HG03469 (cell line): ENCODE data around the gene MDH2.
"Not testable (repeated sequence)": the region's sequence is repeated elsewhere in the genome, so short reads cannot be mapped to it uniquely, and the experiment has no call there.

Experiments
- ATAC-seq: cut with Tn5 transposase; IDR thresholded peaks from one replicate; pipeline ENCODE4 v1.9.1; 2021; ENCODE audit warnings: mild to moderate bottlenecking, moderate library complexity, moderate number of reproducible peaks; ENCODE audit not compliant: unreplicated experiment

Gene MDH2, protein sequence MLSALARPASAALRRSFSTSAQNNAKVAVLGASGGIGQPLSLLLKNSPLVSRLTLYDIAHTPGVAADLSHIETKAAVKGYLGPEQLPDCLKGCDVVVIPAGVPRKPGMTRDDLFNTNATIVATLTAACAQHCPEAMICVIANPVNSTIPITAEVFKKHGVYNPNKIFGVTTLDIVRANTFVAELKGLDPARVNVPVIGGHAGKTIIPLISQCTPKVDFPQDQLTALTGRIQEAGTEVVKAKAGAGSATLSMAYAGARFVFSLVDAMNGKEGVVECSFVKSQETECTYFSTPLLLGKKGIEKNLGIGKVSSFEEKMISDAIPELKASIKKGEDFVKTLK

DNA sequence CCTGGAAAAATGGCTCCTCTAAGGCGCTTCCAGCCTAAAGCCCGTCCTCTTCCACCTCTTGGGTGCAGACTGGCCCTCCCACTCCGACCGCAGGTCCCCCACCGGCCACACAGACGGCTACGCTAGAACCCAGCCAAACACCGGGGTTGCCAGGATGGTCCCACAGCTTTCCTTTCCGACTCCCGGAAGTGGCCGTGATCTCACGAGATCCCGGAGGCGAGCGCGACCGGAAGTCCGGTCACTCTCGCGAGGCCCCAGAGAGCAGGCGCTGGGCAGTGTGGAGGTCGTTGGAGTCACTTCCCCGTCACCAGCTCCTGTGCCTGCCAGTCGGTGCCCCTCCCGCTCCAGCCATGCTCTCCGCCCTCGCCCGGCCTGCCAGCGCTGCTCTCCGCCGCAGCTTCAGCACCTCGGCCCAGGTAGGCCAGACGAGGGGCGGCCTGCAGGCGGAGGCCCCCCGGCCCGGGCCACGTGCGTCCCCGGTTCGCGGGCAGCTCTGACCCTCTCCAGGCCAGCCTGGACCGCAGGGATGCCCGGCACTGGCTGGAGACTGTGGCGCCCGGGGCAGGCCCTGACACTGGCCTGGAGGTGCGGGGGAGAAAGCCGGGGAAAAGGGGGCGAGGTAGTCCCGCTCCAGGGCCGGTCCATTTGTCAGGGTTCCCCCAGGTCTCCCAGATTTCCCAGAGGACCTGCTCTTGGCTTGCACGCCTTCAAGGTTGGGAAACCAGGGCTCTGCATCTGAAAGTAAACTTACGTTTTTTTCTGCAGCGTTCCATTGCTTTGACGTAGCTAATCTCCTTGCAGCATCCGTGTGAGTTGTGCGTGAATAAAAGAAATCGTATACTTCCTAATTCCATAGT is at the start of gene MDH2, which contains the start of gene STYXL1:
Gene MDH2 (plus strand): TSS at position 296 of the 857 bp plus-strand sequence. CDS start 55 bp downstream, at position 351.
Gene STYXL1 (minus strand): TSS at position 190 of the 857 bp plus-strand sequence. CDS start 17,477 bp downstream, outside the sequence.
- peak; percentile 84 for ATAC-seq

DNA sequence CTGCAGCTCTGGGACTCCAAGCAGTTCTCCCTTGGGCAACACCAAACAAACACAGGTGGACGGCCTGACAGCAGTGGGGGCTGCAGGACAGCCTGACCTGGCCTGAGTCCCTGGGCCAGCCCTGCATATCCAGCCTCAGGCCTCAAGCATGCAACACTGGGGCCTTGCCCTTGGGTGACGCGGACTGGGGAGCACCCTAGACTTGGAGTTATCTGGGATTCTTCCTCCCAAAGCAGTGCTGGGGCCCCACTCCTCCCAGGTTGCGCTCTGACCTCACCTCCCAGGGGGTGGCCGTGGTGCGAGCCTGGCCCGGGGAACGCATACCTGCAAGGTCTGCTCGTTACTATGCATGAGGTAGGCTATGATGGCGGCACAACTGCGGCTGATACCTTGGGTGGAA is 47.3 kb upstream of the MDH2 start:
- ATAC-seq = no peak

DNA sequence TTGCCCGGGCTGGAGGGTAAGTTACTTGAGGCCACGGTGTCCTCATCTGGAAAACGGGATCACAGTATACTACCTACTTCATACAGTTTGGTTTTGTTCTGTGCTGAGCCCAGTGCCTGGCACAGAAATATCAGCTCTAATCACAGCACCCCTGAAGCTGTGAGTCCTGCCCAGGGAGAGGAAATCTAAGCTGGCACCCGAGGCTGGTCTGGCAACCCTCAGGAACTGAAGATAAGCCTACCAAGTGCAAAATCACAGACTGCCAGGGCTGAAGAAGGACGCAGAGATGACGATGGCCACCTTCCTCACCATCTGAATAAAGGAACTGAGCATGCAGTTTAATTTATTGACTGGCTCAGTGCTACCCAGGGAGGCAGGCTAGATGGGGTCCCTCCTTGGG is 45.8 kb upstream of the MDH2 start:
- no peak for ATAC-seq

DNA sequence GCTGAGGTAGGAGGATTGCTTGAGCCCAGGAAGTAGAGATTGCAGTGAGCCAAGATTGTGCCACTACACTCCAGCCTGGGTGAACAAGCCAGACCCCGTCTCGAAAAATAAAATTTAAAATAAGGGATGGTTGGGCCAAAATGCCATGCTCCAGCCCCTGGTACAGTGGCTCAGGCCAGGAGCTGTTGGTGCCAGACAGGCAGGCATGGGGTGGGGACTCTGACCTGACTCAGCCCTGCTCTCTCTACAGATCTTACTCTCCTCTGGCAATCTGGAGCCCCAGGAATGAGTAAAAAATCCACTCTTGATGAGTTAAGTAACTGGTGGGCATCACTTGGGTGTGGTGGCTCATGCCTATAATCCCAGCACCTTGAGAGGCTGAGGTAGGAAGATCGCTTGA is 45.1 kb upstream of the MDH2 start:
- ATAC-seq = no peak

- ATAC-seq = no peak
Measured at GRCh38 chr7:76003351-76003750, 44.6 kb upstream of the MDH2 start.

GRCh38 chr7:76005004-76005403 is 42.9 kb upstream of the MDH2 start:
- not testable (repeated sequence) for ATAC-seq

DNA sequence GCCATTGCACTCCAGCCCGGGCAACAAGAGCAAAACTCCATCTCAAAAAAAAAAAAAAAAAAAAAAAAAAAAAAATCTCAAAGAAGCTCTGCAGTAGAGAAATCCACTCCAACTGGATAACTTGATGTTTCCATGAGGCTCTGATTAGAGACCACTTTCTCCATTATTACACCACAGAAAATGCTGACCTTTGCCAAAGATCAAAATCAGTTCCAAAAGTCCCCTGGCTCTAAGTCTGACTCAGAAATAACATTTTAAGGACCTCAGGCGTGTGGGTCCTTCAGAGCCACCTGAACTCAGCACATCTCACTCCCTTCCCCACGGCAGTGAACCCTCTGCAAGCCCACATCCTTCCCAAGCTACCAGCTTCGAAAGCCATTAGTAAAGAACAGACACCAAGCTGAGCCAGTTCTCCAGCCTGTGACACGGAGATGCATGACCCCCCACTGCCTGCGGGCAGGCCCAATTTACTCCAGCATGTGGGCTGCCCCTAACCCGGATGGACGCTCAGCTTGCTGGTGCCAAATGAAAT is 39.7 kb upstream of the MDH2 start:
- no peak for ATAC-seq

- no peak for ATAC-seq
Measured at GRCh38 chr7:76009672-76010600, 38.0 kb upstream of the MDH2 start.

DNA sequence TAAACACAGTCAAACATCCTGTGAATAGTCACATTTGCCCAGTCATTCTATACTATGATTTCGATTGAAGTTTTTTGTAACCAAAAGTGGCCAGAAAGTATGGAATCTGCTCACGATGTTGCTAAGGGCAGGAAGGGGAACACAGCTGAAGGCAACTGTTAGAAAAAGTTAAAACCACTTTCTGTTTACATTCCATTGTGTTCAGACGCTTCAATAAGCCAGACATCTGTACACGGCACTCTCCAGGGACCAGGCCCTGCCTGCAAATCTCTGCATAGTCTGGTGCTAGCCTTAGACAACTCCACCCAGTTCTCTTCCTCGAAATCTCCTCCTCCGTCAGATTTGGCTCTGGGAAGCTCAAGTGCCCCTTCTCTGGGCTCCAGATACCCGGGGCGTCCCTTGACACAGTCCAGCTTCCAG is 36.5 kb upstream of the MDH2 start:
- no peak for ATAC-seq

GRCh38 chr7:76016191-76016947 is 31.5 kb upstream of the MDH2 start:
- ATAC-seq = no peak

DNA sequence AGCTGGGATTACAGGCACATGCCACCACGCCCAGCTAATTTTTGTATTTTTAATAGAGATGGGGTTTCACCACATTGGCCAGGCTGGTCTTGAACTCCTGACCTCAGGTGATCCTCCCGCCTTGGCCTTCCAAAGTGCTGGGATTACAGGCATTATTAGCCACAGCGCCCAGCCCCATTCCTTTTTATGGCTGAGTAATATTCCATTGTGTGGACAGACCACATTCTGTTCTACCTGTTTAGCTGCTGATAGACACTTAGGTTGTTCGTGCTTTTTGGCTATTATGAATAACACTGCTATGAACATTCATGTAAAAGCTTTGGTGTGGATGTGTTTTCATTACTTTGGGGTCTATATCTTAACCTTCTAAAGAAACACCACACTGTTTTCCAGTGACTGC is 29.4 kb upstream of the MDH2 start:
- ATAC-seq = not testable (repeated sequence)

DNA sequence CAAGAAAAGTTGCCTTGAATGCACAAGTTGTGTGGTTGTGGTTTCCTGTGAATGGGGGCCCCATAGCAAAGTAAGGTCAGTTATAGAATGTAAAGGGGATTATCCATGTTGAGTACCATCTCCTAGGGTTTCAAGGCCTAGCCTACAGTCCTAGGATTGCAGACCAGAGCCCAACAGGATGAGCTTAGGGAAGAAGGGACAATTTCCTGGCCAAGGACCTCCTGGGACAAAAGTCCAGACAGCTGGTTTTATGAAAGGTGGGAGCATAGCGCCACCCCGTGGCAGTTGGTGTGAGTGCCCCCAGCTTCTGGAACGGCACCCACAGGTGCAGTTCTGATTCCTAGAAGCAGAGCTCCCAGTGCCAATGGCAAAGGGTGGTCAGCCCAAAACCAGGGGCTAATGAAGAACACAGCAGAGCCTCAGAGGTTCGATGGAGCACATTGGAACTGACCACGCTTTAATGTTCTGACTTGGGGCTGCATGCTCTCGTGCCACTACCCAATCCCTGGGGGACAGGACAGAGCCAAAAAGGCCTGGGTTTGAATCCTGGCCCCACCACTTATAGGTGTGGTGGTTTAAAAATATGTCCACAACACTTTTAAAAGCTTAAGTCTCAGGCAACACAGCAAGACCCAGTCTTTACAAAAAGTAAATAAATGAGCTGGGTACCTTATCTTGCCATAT is 27.7 kb upstream of the MDH2 start:
- no peak for ATAC-seq

- ATAC-seq = no peak
Measured at GRCh38 chr7:76022026-76022780, 25.7 kb upstream of the MDH2 start.

GRCh38 chr7:76023002-76023401 is 24.9 kb upstream of the MDH2 start:
- no peak for ATAC-seq

- ATAC-seq = not testable (repeated sequence)
Measured at GRCh38 chr7:76029682-76030081, 18.2 kb upstream of the MDH2 start.

DNA sequence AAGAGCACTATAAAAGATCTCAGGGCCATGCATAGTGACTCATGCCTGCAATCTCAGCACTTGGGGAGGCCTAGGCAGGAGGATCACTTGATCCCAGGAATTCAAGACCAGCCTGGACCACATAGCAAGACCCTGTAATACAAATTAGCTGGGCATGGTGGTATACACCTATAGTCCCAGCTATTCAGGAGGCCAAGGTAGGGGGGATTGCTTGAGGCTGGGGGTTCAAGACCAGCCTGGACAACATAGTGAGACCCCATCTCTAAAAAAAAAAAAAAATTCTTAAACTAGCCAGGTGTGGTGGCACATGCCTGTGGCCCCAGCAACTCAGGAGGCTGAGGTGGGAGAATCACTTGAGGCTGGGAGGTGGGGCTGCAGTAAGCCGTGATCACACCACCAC is 15.9 kb upstream of the MDH2 start:
- no peak for ATAC-seq

- ATAC-seq = no peak
Measured at GRCh38 chr7:76037310-76037709, 10.6 kb upstream of the MDH2 start.

DNA sequence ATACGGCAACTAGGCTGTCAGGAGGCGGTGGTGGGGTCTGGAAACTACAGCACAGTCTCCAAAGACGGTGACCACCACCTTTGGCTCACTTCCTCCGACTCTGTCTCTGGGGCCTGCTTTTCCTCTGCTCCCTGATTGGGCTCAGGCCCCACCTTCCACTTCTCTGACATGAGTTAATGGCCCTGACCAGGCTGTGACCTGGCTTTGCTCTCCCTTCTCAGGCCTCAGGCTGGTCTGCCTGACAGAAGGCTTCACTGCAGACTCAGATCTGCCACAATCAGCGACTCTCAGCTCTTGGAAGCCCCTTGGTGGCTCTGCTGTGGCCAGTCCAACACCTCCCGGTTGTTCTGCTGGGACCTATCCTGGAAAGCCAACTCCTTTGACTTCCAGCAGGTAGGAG is 7.8 kb upstream of the MDH2 start:
- ATAC-seq = no peak
